HG03432 (cell line): ENCODE measurements around the gene FNDC3B.

Experiments
- ATAC-seq: cut with Tn5 transposase; IDR thresholded peaks from one replicate; pipeline ENCODE4 v1.9.1; 2021; ENCODE audit warnings: mild to moderate bottlenecking, moderate library complexity; ENCODE audit not compliant: unreplicated experiment

FNDC3B gene

DNA sequence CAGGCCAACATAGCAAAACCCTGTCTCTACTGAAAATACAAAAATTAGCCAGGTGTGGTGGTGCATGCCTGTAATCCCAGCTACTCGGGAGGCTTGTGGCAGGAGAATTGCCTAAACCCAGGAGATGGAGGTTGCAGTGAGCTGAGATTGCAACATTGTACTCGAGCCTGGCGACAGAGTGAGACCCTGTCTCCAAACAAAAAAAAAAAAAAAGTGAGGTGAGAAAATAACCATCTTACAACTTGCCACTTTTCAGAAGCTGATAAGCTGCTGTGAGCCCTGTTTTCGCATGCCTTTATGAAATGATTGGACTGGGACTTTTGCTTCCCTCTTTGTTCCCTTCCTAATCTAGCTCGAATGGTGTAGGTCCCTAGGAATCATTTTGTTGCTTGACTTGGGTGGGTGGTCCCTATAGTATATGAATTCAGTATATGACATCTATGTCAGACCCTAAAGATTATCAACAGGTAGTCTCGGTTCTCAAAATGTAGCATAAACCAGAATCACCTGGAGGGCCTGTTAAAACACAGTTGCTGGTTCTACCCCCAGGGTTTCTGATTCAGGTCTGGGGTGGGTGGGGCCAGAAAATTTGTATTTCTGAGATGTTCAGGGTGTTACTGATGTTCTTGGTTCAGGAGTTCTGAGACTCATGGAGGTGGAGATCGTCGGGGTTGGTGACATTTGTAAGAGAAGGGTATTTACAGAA lies 107.9 kb downstream of the FNDC3B start:
- no peak for ATAC-seq

DNA sequence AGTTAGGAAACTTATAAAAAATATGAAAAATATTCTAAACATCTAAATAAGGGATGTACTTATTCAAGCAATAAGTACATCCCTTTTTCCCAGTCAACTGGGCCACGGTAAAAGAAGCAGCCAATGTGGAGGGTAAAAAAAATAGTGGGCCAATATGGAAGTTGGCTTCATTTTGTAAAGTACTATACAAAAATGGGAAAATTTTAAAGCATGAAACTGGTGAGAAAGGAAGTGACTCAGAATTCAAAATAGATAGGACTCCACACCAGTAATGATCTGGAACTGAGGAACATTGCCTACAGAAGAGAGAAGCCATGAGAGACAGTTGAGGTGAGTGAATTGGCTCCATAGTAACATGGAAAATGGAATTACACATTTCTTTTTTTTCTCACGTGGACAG lies 108.9 kb downstream of the FNDC3B start:
- ATAC-seq, result no peak

DNA sequence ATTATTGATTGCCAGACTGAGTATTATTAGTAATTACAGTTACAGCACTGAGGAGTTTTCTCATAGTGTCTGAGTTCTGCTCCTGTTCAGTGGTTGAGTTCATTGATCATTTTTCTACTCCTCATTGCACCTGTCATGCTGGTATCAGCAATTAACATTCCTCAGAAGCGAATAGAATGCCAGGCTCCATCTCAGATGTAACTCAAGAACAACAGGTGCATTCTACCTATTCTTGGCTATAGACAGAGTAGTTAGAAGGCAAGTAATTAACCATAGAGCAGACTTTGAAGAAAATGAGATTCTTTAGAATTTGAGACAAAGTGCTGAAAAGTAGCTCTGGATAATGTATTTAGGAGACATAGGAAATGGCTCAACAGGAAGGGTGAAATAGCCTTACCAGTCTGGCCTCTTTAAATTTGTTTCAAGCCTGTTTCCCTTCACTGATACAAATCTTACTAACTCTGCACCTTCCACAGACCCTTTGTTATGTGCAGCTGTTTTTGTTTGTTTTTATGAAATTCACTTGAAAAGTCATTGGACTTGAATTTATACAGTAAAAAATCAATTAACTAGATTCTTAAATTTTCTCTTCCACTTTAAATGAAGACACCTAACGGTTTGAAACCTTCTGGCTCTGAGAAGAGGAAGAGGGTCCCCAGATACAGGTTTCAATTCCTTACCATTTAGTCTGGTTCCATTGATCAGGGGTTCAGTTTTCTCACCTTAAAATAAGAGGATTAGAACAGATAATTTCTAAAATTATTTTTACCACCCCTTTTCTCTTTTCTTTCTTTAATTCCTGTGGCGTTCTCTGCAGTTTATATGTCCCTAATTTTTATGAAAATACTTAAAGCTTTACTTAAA lies 109.6 kb downstream of the FNDC3B start:
- ATAC-seq, result no peak

DNA sequence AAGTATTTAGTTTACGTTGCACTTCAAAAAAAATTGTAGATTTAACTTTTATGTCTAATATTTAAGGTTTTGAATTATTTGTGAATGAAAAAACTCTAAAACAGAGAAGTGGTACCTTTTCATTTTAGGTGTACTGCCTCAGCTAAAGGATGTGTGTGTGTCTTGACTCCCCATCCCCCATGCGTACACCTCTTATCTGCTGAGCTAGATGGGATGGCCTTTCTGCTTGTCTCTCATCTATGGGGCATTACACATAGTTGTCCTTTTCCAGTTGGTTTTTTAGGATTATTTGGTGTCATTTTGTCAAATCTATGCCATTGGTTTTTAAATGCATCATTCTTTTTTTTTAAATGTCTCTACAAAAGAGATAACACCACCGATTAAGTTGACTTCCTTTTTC lies 110.9 kb downstream of the FNDC3B start:
- ATAC-seq, result no peak

DNA sequence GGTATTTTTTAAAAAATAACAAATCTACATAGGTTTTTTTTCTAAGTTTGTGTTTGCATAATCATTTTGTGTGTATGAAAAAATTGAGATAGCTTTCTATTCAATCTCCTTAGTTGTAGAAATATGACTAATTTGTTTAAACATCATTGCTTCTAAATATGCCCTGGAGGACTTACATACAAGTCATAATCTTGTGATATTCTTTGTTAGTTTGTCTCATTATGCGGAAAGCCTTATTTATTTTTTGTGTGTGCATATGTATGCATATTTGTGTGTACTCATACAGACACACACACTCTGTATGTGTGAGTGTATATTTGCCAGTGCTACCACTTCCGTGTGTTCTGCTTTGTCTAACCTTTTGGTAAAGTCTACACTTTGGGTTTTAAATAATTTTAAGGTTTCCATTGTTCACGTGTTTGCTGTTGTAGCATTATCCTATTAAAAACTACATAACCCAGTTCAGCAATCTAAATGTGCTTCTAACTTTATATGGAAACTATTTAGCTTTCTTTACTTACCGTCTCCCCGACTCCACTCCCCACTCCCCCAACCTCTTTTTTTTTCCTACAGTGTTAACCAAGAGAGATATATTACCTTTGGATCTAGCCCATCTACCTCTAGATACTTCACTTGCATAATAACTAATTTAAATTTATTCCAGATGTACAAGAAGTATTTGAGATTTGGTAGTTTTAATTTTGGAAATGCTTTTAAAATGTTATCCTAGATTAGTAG lies 111.7 kb downstream of the FNDC3B start:
- no peak for ATAC-seq

DNA sequence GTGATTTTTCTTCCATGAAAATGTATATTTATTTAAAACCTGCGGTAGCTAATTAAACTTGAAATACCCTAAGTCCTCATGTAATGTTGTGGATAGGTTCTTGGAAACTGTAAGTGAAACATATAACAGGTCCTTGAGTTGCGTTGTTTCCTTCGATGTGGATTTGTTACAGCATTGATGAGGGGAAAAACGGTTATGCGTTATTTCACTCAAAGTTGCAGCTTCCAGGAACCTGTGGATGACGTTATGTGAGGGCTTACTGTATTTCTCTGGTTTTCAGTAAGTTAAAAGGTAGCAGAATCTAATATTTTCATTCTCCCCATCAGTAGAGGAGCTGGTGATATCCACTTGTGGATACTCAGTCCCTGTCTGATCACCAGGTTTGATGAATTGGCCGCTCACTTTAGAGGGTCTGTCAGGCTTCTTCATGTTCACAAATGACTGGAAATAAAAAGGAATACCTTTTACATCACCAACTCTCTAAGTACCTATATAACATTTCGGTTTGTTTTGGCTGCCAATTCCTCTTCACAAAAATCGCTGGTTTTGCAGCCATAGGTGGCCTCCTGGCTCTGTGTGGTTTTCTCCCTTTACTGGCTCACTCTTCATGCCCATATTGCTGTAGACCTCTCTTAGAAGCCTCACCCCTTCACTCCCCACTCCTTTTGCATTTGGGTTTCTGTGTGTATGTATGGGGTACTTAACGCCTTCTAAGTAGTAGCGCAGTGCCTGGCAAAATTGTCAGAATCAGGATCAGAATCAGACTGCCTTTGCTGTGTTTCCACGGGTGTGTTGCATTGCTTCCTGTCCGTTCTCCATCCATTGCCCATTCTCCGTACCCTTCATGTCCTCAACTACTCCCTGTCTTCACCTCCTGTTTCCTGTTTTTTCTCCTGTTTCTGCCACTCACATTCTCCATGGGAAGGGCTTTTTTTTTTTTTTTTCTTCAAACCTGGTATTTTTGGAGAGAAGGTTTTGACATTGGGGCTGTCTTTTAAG lies 112.6 kb downstream of the FNDC3B start:
- ATAC-seq, result no peak

DNA sequence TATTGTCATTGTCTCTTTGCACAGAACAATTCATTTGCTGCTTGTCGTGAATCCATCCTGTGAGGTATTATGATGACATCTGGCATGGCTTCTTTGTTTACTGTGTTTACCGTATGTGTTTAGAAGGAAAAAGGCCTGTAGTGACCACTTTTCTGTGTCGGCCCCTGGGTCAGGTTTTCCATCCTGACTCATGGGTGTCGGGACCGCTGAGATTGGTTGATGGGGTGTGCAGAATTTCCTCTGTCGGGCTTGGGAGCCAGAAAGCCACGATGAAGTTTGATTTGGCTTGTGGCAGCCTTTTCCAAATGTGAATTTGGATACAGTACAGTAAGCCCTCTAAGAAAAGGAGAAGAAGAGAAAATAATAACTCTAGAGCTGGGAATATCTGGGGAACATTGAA lies 113.5 kb downstream of the FNDC3B start:
- no peak for ATAC-seq

DNA sequence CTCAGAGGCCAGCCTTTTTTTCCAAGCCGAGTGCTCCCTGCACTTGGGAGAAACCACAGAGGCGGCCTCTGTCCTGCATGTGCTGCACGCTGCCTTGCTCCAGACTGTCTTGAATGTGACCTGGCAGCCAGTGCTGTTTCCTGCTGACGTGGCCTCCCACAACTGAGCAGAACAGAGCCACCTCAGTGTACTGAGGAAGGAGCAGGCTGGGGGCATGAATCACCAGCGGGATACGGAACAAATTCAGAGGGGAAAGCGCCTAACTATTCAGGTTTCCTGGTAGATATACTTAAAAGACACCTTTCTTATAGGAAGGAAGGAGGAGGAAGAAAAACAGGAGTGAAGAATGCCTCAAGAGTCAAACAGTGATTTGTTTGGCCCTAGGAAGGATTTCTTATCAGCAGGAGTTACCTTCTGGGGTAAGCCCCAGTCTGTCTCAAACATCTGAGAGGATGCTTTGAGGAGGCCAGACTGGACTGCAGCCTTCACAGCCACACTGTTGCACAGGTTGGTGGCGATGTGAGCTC lies 114.0 kb downstream of the FNDC3B start:
- ATAC-seq, result peak; percentile 79

DNA sequence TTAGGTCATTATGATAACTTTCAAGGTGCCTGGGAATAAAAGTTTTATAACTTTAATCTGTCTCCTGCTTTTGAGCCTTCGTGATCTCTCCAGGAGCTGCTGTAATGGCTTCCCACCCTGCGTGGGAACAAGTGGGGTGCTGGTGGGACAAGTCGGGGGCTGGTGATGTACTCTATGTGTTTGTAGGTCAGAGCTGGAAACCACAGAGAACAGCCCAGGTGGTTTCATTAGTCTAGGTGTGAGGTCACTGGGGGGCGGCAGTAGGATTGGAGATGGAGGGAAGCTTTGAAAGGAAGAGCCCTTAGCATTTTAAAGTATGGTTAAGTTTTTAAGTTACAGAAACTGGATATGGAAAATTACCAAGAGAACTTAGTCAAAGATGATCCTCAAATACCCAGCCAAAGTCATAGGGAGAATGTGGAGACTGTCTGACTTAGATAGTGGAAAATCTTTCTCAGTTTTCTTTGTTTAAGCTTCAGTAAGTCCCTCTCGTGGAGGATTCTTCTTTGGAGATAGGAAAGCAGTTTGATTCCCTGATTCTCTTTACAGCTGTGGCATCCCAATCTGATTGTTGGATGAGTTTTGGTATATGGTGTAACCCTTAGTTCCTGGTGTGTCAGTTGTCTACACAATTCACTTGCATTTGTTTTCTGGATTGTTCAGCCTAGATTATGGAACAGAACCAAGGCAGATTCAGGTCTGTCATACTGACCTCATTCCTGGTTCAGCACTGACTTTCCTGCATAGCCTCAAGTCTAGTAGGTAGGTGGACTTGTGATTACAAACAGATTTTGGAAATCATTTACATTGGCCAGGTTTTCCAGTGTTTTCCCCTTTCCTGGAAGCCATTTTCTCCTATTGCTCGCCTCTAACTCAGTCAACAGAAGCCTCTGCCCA lies 115.6 kb downstream of the FNDC3B start:
- peak; percentile 78 for ATAC-seq

DNA sequence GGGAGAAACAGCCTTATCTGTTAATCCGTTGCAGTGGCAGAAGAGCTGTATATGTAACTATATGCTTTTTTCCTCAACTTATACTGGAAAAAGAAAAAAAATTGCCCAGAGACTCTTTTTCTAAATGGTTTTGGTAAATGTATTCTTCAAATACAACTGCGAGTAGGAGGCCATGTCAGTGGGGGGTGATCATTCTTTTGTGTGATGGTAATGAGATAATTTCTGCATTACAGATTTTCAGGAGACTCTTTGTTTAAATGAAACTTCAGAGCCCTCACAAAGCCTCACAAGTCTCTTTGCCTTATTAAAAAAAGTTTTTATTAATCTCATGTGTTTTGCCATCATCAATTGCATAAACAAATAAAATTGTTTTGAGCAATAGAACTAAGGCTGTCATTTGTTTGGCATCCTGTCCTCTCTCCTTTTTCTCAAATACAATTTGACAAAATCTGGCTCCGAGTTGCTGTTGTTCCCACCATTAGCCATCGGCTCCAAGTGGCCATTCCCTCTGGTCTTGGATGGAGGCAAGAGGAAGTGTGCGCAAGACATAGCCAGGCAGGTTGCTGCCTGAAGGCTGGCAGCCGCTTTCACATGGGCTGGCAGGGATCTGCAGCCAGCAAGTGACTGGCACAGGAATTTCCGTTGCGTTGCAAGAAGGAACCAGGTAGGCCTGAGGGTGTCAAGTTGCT lies 116.7 kb downstream of the FNDC3B start:
- ATAC-seq, result no peak

DNA sequence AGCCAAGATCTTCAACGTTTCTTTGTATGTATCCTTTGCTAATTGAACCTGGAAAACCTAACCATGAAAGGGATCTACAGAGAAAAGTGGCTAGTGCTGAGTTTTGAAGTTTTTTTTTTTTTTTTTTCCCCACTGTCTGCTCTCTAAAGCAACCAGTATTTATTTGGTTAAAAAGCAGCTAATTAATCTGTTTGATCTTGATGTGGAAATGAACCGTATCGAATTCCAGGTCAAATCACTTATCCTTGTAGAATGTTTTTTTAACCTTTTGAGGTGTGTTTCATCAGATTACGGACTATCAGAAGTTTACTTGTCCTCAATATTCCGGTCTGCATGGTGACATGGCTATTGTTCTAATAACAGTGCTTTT lies 117.2 kb downstream of the FNDC3B start:
- no peak for ATAC-seq

DNA sequence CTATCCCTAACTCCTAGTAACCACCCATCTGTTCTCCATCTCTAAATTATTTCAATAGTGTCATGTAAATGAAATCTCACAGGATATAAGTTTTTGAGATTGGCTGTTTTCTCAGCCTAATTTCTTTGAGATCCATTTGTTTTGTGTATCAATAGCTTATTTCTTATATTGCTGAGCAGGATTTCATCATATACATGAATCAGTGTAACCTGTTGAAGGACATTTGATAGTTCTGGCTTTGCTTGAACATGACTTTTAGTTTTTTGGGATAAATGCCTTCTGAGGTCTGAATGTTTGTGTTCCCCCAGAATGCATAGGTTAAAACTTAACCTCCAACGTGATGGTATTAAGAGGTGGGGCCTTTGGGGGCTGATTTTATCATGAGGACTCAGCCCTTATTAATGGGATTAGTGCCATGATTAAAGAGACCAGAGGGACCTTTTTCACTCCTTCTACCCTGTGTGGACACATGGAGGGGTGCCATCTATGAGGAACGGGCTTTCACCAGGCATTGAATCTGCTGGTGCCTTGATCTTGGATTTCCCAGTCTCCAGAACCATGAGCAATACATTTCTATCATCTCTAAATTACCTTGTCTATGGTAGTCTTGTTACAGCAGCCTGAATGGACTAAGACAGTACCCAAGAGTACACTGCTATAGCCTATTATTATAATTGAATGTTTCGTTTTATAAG lies 118.3 kb downstream of the FNDC3B start:
- ATAC-seq, result no peak

DNA sequence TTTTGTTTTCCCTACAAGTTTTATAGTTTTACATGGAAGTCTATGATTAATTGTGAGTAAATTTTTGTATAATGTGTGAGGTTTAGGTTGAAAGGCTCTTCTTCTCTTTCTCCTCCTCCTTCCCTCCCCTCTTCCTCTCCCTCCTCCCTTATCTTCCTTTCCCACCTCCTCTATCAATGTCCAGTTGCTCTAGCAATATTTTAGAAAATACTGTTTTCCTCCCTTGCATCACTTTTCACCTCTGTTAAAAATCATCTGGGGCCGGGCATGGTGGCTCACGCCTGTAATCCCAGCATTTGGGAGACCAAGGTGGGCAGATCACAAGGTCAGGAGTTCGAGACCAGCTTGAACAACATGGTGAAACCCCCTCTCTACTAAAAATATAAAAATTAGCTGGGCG lies 119.4 kb downstream of the FNDC3B start:
- no peak for ATAC-seq

DNA sequence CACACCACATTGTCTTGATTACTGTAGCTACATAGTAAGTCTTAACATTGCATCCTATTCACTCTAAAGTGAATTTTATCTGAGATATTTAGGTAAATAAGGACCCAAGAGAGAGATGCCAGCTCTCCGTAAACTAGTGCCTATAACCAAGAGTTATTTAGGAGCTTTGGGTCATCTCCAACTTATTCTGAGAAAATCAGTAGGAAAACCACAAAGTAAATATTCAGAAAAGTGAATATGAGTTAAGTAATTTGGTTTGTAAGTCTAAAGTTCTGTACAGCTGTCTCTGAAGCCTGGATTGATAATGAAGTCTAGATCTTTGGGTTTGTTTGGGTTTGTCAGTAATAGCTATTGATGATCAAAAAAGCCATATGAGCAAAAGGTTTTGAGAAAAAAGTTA lies 120.0 kb downstream of the FNDC3B start:
- no peak for ATAC-seq

DNA sequence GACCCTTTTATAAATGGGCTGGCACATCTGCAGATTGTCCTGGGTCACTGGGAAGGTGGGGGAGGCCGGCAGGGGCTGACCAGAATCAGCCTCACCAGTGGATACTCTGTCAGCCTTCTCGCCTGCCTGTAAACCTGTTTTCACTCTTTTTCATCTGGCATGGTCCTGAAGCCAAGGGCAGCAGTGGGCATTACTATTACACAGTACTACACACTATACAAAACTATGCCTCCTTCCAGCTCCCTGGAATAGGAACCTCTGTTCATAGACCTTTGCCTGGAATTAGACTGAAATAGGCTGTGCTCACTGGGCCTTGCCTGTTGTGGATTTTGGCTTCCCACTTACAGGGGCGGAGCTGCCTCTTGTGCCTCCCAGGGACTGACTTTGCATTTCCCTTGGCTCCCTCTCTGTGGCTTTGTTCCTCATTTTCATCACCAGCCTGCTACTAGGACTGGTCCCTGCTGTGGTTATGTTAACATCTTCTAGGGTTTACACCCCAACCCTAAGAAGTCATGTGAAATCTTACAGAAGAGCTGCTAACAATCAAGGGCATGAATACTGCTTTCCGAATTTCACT lies 120.7 kb downstream of the FNDC3B start:
- no peak for ATAC-seq

DNA sequence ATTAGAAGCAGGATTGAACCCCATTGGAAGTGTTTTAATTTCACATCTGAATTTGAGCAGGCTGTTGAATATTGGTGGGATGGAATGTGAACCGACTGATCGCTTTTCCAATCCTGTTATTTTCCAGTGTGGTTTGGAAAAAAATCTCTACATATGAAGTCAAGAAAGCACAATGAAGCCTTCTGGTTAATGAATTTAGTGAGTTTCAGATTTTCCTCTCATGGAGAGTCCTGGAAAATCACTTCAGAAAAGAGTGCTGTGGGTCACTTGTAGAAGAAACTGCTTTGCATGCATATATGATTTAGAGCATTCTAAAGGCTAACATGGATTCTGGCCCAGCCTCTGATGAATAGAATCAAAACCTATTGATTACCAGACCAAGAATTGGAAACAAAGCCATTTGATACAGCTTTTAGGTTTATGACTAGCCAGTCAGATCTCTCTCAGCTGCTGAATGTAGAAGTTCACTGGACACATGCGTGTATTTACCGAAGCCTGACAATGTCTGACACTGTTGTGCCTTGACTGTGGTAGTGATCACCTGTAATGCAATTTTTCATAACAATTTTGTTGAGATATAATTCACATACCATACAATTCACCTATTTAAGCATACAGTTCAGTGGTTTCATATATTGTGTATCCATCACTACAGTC lies 121.9 kb downstream of the FNDC3B start:
- no peak for ATAC-seq

DNA sequence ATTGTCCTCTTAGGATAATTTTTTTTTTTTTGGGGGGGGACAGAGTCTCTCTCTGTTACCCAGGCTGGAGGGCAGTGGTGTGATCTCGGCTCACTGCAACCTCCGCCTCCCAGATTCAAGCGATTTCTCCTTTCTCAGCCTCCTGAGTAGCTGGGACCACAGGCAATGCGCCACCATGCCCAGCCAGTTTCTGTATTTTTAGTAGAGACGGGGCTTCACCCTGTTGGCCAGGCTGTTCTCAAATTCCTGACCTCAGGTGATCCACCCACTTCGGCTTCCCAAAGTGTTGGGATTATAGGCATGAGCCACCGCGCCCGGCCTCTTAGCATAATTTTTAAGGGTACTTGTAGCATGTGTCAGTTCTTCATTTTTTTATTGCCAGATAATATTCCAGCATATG lies 122.6 kb downstream of the FNDC3B start:
- no peak for ATAC-seq
